ENCODE data around the gene NEURL3.
A peak's percentile ranks its signal among the peaks of the same experiment; 100 is the strongest.
"Not testable (repeated sequence)": the region's sequence is repeated elsewhere in the genome, so short reads cannot be mapped to it uniquely, and the experiment has no call there.

NEURL3 gene

DNA sequence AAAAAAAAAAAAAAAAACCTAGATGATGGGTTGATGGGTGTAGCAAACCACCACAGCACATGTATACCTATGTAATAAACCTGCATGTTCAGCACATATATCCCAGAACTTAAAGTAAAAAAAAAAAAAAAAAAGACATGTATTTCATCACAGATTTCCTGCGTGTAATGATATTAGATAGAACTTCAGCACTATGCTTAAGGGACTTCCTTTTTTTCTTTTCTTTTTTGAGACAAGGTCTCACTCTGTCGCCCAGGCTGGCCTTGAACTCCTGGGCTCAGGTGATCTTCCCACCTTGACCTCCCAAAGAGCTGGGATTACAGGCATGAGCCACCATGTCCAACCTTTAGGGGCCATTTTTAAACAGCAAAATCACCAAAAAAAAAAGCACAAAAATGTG lies 42.0 kb downstream of the NEURL3 start:
- H4K12ac ChIP-seq (ENCODE audit: low read depth, low read length), result no peak overlapping the region

DNA sequence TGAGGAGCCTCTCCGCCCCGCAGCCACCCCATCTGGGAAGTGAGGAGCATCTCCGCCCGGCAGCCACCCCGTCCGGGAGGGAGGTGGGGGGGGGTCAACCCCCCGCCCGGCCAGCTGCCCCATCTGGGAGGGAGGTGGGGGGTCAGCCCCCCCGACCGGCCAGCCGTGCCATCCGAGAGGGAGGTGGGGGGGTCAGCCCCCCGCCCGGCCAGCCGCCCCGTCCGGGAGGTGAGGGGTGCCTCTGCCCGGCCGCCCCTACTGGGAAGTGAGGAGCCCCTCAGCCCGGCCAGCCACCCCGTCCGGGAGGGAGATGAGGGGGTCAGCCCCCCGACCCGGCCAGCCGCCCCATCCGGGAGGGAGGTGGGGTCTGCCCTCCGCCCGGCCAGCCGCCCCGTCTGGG lies 43.5 kb downstream of the NEURL3 start:
- not testable (repeated sequence) for H3K27me3 ChIP-seq (ENCODE audit: insufficient read depth, low read length); H2BK120ac ChIP-seq (ENCODE audit: insufficient read depth, low read length, poor library complexity); H2AK5ac ChIP-seq (ENCODE audit: low read length); H3K79me2 ChIP-seq (ENCODE audit: control insufficient read depth, insufficient read depth, low read length, poor library complexity); H3K9me3 ChIP-seq (ENCODE audit: insufficient read depth, low read depth, low read length); H2BK12ac ChIP-seq (ENCODE audit: low read length); H3K4me1 ChIP-seq (ENCODE audit: control insufficient read depth in 1 of 2, insufficient read depth in 2 of 2, low read length in 2 of 2); H3K36me3 ChIP-seq (ENCODE audit: control insufficient read depth in 1 of 2, insufficient read depth in 2 of 2, low read length in 2 of 2); H4K8ac ChIP-seq (ENCODE audit: low read depth, low read length); H3K4ac ChIP-seq (ENCODE audit: low read depth, low read length); H3K14ac ChIP-seq (ENCODE audit: low read length); H3K9ac ChIP-seq (ENCODE audit: low read length); H3K4me2 ChIP-seq (ENCODE audit: low read length); DNase-seq; H3K23ac ChIP-seq (ENCODE audit: low read length); H4K12ac ChIP-seq (ENCODE audit: low read depth, low read length); H2AFZ ChIP-seq (ENCODE audit: insufficient read depth, low read length, poor library complexity); H3K18ac ChIP-seq (ENCODE audit: low read length); H2BK5ac ChIP-seq (ENCODE audit: low read depth, low read length, poor library complexity); H4K91ac ChIP-seq (ENCODE audit: low read depth, low read length); H3K4me3 ChIP-seq (ENCODE audit: low read depth, low read length); H3K27ac ChIP-seq (ENCODE audit: low read depth, low read length); H3K79me1 ChIP-seq (ENCODE audit: low read length)
- WGBS (ENCODE audit: extremely low coverage, insufficient coverage, insufficient read length), result no CpG with 5 or more reads among the region's 30 CpGs

More for the DNA sequence above, 42.0 kb downstream of the NEURL3 start:
- H4K8ac ChIP-seq (ENCODE audit: low read depth, low read length), result no peak overlapping the region
- no peaks in the 10 kb centered on the region for H3K36me3 ChIP-seq (ENCODE audit: control insufficient read depth in 1 of 2, insufficient read depth in 2 of 2, low read length in 2 of 2)
- no peak overlapping the region for H3K27ac ChIP-seq (ENCODE audit: low read depth, low read length)
- no peak overlapping the region for H3K4me2 ChIP-seq (ENCODE audit: low read length)
- DNase-seq, result no peak
- H3K27me3 ChIP-seq (ENCODE audit: insufficient read depth, low read length), result no peaks in the 10 kb centered on the region
- WGBS (ENCODE audit: extremely low coverage, insufficient coverage, insufficient read length), result no CpG with 5 or more reads among the region's 2 CpGs
- H3K23ac ChIP-seq (ENCODE audit: low read length), result no peak overlapping the region
- no peaks in the 10 kb centered on the region for H3K79me2 ChIP-seq (ENCODE audit: control insufficient read depth, insufficient read depth, low read length, poor library complexity)
- no peaks in the 10 kb centered on the region for H3K79me1 ChIP-seq (ENCODE audit: low read length)
- H2BK5ac ChIP-seq (ENCODE audit: low read depth, low read length, poor library complexity), result no peak overlapping the region
- H2AK5ac ChIP-seq (ENCODE audit: low read length), result no peak overlapping the region
- no peak overlapping the region for H3K18ac ChIP-seq (ENCODE audit: low read length)
- H2BK120ac ChIP-seq (ENCODE audit: insufficient read depth, low read length, poor library complexity), result no peak overlapping the region
- no peak overlapping the region for H3K4ac ChIP-seq (ENCODE audit: low read depth, low read length)
- H3K9me3 ChIP-seq (ENCODE audit: insufficient read depth, low read depth, low read length), result peaks cover 2% of the 10 kb centered on the region
- H3K14ac ChIP-seq (ENCODE audit: low read length), result no peak overlapping the region
- H3K4me3 ChIP-seq (ENCODE audit: low read depth, low read length), result no peak overlapping the region
- H2BK12ac ChIP-seq (ENCODE audit: low read length), result no peak overlapping the region
- no peak overlapping the region for H2AFZ ChIP-seq (ENCODE audit: insufficient read depth, low read length, poor library complexity)
- no peaks in the 10 kb centered on the region for H3K4me1 ChIP-seq (ENCODE audit: control insufficient read depth in 1 of 2, insufficient read depth in 2 of 2, low read length in 2 of 2)
- no peak overlapping the region for H4K91ac ChIP-seq (ENCODE audit: low read depth, low read length)
- no peak overlapping the region for H3K9ac ChIP-seq (ENCODE audit: low read length)

DNA sequence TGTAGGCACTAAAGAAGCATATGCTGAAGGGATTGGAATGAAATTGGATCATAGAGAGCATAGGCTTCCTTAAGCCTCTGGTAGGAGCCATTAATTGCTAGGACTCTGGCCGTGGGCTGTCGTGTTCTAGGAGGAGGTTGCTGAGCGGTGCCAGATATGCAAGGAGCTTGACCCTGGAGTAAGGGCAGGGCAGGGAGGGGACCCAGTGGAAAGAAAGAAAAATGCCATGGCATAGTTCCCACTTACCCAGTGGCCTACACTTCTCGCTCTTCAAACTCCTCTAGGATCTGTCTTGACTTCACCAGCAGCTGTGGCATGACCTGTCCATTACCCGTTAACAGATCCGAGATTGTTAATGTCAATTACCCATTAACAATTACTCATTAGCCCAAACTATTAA lies 53.1 kb downstream of the NEURL3 start:
- Histone ChIP-seq H3K18ac (ENCODE audit: low read length) (no peak overlapping the region), H4K8ac (ENCODE audit: low read depth, low read length) (no peak overlapping the region), H3K4ac (ENCODE audit: low read depth, low read length) (no peak overlapping the region), H3K4me3 (ENCODE audit: low read depth, low read length) (no peak overlapping the region), H2BK12ac (ENCODE audit: low read length) (no peak overlapping the region), H2BK120ac (ENCODE audit: insufficient read depth, low read length, poor library complexity) (no peak overlapping the region), H2AFZ (ENCODE audit: insufficient read depth, low read length, poor library complexity) (no peak overlapping the region), H3K4me2 (ENCODE audit: low read length) (no peak overlapping the region), H3K4me1 (ENCODE audit: control insufficient read depth in 1 of 2, insufficient read depth in 2 of 2, low read length in 2 of 2) (peaks cover 7% of the 10 kb centered on the region in 2 experiments), H3K27ac (ENCODE audit: low read depth, low read length) (no peak overlapping the region), H3K9me3 (ENCODE audit: insufficient read depth, low read depth, low read length) (peaks cover 3% of the 10 kb centered on the region), H2BK5ac (ENCODE audit: low read depth, low read length, poor library complexity) (no peak overlapping the region), H3K79me1 (ENCODE audit: low read length) (no peaks in the 10 kb centered on the region), H3K79me2 (ENCODE audit: control insufficient read depth, insufficient read depth, low read length, poor library complexity) (no peaks in the 10 kb centered on the region), H2AK5ac (ENCODE audit: low read length) (no peak overlapping the region), H4K12ac (ENCODE audit: low read depth, low read length) (no peak overlapping the region), H4K91ac (ENCODE audit: low read depth, low read length) (no peak overlapping the region), H3K14ac (ENCODE audit: low read length) (no peak overlapping the region), H3K23ac (ENCODE audit: low read length) (no peak overlapping the region), H3K27me3 (ENCODE audit: insufficient read depth, low read length) (no peaks in the 10 kb centered on the region), H3K9ac (ENCODE audit: low read length) (no peak overlapping the region), H3K36me3 (ENCODE audit: control insufficient read depth in 1 of 2, insufficient read depth in 2 of 2, low read length in 2 of 2) (no peaks in the 10 kb centered on the region)
- no peak for DNase-seq
- WGBS (ENCODE audit: extremely low coverage, insufficient coverage, insufficient read length), result no CpG with 5 or more reads among the region's 6 CpGs

DNA sequence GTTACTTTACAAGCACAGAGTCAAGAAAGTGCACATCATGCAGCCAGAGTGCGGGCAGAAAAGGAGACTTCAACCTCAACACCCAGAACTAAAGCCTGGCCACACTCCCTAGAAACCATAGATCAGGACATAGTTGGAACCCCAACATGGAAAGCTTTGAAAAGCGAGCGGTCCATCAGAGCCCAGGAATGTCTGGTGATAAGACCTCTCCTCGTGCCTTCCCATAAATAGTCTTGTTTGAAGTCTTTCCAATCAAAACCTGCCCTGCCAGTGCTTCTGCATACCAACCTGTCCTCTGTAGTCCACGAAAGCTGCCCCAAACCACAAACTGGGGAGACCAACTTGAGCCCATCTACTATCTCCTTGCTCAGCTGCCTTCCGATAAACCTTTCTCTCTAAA lies 55.5 kb downstream of the NEURL3 start:
- WGBS (ENCODE audit: extremely low coverage, insufficient coverage, insufficient read length), result no CpG with 5 or more reads among the region's 6 CpGs
- H3K27ac ChIP-seq (ENCODE audit: low read depth, low read length), result peak overlapping the region; percentile 15

More for the DNA sequence above, 55.5 kb downstream of the NEURL3 start:
- Histone ChIP-seq H3K4ac (ENCODE audit: low read depth, low read length) (no peak overlapping the region), H2AK5ac (ENCODE audit: low read length) (no peak overlapping the region), H3K27me3 (ENCODE audit: insufficient read depth, low read length) (no peaks in the 10 kb centered on the region), H3K9me3 (ENCODE audit: insufficient read depth, low read depth, low read length) (peaks cover 3% of the 10 kb centered on the region), H4K91ac (ENCODE audit: low read depth, low read length) (no peak overlapping the region), H3K4me2 (ENCODE audit: low read length) (no peak overlapping the region), H4K8ac (ENCODE audit: low read depth, low read length) (no peak overlapping the region), H4K12ac (ENCODE audit: low read depth, low read length) (no peak overlapping the region), H3K18ac (ENCODE audit: low read length) (no peak overlapping the region), H3K79me2 (ENCODE audit: control insufficient read depth, insufficient read depth, low read length, poor library complexity) (no peaks in the 10 kb centered on the region), H2BK12ac (ENCODE audit: low read length) (no peak overlapping the region), H3K4me1 (ENCODE audit: control insufficient read depth in 1 of 2, insufficient read depth in 2 of 2, low read length in 2 of 2) (peaks cover 0 to 2% of the 10 kb centered on the region in 2 experiments), H2AFZ (ENCODE audit: insufficient read depth, low read length, poor library complexity) (no peak overlapping the region), H3K14ac (ENCODE audit: low read length) (no peak overlapping the region), H3K23ac (ENCODE audit: low read length) (no peak overlapping the region), H3K9ac (ENCODE audit: low read length) (no peak overlapping the region), H2BK5ac (ENCODE audit: low read depth, low read length, poor library complexity) (no peak overlapping the region), H2BK120ac (ENCODE audit: insufficient read depth, low read length, poor library complexity) (no peak overlapping the region), H3K36me3 (ENCODE audit: control insufficient read depth in 1 of 2, insufficient read depth in 2 of 2, low read length in 2 of 2) (no peaks in the 10 kb centered on the region), H3K79me1 (ENCODE audit: low read length) (no peaks in the 10 kb centered on the region), H3K4me3 (ENCODE audit: low read depth, low read length) (no peak overlapping the region)
- peak in 1 of 2 donors; percentile 16 for DNase-seq
